HCT116 (cell line): ENCODE results near the gene SVEP1. TPM values are rescaled to one million over a fixed set of nuclear protein-coding genes. Genes with fewer than 3 reads are reported as not detected.

Experiments
- ATAC-seq: fragments of 200-7000 bp; cut with Tn5 transposase; 2 replicates; pipeline ENCODE4 v1.9.1; 2020; ENCODE audit warnings: mild to moderate bottlenecking, moderate library complexity
- BruUV-seq: library from RNA; stranded (reverse); fragments of 400-500 nt; replicated peaks from 2 replicates; lab custom pipeline; 2021; lab: Mats Ljungman, UMichigan
- CTCF ChIA-PET: fragments of 300-600 bp; sonication (Branson Sonifier 250); formaldehyde crosslinking; loops from one replicate; lab custom pipeline; 2021; ENCODE audit warnings: antibody characterized with exemption; lab: Charles Lee
- POLR2A ChIA-PET: fragments of 300-600, 350-600 bp; sonication (Branson Sonifier 250); formaldehyde crosslinking; loops from one replicate; lab custom pipeline; 2021; ENCODE audit warnings: antibody characterized with exemption; lab: Charles Lee
- RAD21 ChIA-PET, 2 experiments: fragments of 300-600 bp; sonication (Branson Sonifier 250); formaldehyde crosslinking; loops; one replicate each; lab custom pipeline; 2023; ENCODE audit warnings: low total read pairs in 2 of 2; ENCODE audit not compliant: uncharacterized antibody in 2 of 2, unreplicated experiment in 2 of 2, low non-redundant PET in 1 of 2; lab: Charles Lee
- DNase-seq: peaks from one replicate; pipeline ENCODE4 v3.0.0-alpha.2; 2010; ENCODE audit warnings: low read depth, low spot score
- H2AFZ ChIP-seq: fragments of 200-600 bp; shearing (Covaris generic), sonication (generic); 2 replicates; pipeline ENCODE4 v1.6.1; 2017; ENCODE audit warnings: low read depth, mixed run types, mixed read lengths, antibody characterized with exemption, low read length; ENCODE audit not compliant: poor library complexity, severe bottlenecking
- H3K27ac ChIP-seq: 2 replicates; pipeline ENCODE4 v1.5.1; 2012; ENCODE audit warnings: low read depth, low read length
- H3K27me3 ChIP-seq: fragments of 200-600 bp; sonication (generic); 2 replicates; pipeline ENCODE4 v1.6.1; 2016; ENCODE audit warnings: mixed run types, low read length, mixed read lengths; ENCODE audit not compliant: insufficient read depth
- H3K36me3 ChIP-seq, 2 experiments: fragments of 200-500 bp in 1 of 2; fragments of 200-600 bp in 1 of 2; sonication (Bioruptor generic) in 1 of 2; sonication (generic) in 1 of 2; 2 replicates each; pipeline versions ENCODE4 v1.5.1 to v1.6.1; 2014 to 2016; ENCODE audit warnings: low read length in 2 of 2, inconsistent platforms in 1 of 2, mixed read lengths in 1 of 2, mixed run types in 1 of 2; ENCODE audit not compliant: insufficient read depth in 2 of 2, control insufficient read depth in 1 of 2
- H3K4me1 ChIP-seq, 2 experiments: fragments of 200-600 bp in 1 of 2; sonication (generic) in 1 of 2; 2 replicates each; pipeline versions ENCODE4 v1.5.1 to v1.6.1; 2012 to 2017; ENCODE audit warnings: low read length in 2 of 2, inconsistent platforms in 1 of 2, mild to moderate bottlenecking in 1 of 2, mixed read lengths in 1 of 2, mixed run types in 1 of 2, moderate library complexity in 1 of 2; ENCODE audit not compliant: insufficient read depth in 2 of 2, control insufficient read depth in 1 of 2
- H3K4me2 ChIP-seq: fragments of 200-600 bp; sonication (generic); 2 replicates; pipeline ENCODE4 v1.6.1; 2017; ENCODE audit warnings: mixed run types, low read length, mixed read lengths
- H3K4me3 ChIP-seq, 2 experiments: fragments of 200-600 bp in 1 of 2; sonication (generic) in 1 of 2; replicated peaks in 1 of 2; 2 replicates each; pipeline ENCODE4 v1.5.1; 2011 to 2016; ENCODE audit warnings: low read length in 2 of 2, control low read depth in 1 of 2, low read depth in 1 of 2, mild to moderate bottlenecking in 1 of 2, mixed read lengths in 1 of 2, mixed run types in 1 of 2
- H3K79me2 ChIP-seq: fragments of 200-600 bp; sonication (generic); 2 replicates; pipeline ENCODE4 v1.6.1; 2017; ENCODE audit warnings: mild to moderate bottlenecking, mixed run types, low read length, moderate library complexity, mixed read lengths; ENCODE audit not compliant: insufficient read depth
- H3K9ac ChIP-seq: fragments of 200-600 bp; sonication (generic); 2 replicates; pipeline ENCODE4 v1.6.1; 2016; ENCODE audit warnings: low read length, mixed read lengths
- H3K9me2 ChIP-seq: fragments of 200-600 bp; sonication (generic), shearing (Covaris generic); 2 replicates; pipeline ENCODE4 v1.6.1; 2017; ENCODE audit warnings: mixed run types, mild to moderate bottlenecking, moderate library complexity; ENCODE audit not compliant: insufficient read depth
- H3K9me3 ChIP-seq, 2 experiments: fragments of 200-500 bp in 1 of 2; fragments of 200-600 bp in 1 of 2; sonication (Bioruptor generic) in 1 of 2; sonication (generic) in 1 of 2; 2 replicates each; pipeline ENCODE4 v1.6.1; 2014 to 2017; ENCODE audit warnings: low read length in 2 of 2, mixed read lengths in 2 of 2, inconsistent platforms in 1 of 2, low read depth in 1 of 2, mild to moderate bottlenecking in 1 of 2, mixed run types in 1 of 2, moderate library complexity in 1 of 2; ENCODE audit not compliant: control insufficient read depth in 1 of 2, insufficient read depth in 1 of 2
- H4K20me1 ChIP-seq: fragments of 200-600 bp; sonication (generic), shearing (Covaris generic); 2 replicates; pipeline ENCODE4 v1.6.1; 2017; ENCODE audit warnings: mixed run types, mild to moderate bottlenecking, moderate library complexity; ENCODE audit not compliant: insufficient read depth
- ATF3 ChIP-seq: IDR thresholded peaks from 2 replicates; pipeline ENCODE4 v1.6.1; 2012
- CBX3 ChIP-seq: IDR thresholded peaks from 2 replicates; pipeline ENCODE4 v1.6.1; 2012; ENCODE audit warnings: low read depth
- CEBPB ChIP-seq: IDR thresholded peaks from 2 replicates; pipeline ENCODE4 v1.6.1; 2012; ENCODE audit warnings: low read depth
- CTCF ChIP-seq, 3 experiments: fragments of 200-600 bp in 1 of 3; sonication (generic) in 1 of 3; IDR thresholded peaks in 2 of 3; conservative IDR thresholded peaks in 1 of 3; 2 replicates each; pipeline ENCODE4 v1.5.1; 2012 to 2017; ENCODE audit warnings: low read depth in 2 of 3, low read length in 2 of 3, antibody characterized with exemption in 1 of 3, borderline replicate concordance in 1 of 3, control low read depth in 1 of 3, mild to moderate bottlenecking in 1 of 3, mixed read lengths in 1 of 3, mixed run types in 1 of 3, moderate library complexity in 1 of 3; ENCODE audit not compliant: insufficient read depth in 1 of 3
- EZH2 ChIP-seq: fragments of 200-600 bp; sonication (generic); IDR thresholded peaks from 2 replicates; pipeline ENCODE4 v1.6.1; 2017; ENCODE audit warnings: antibody characterized with exemption, mixed run types
- POLR2AphosphoS5 ChIP-seq: IDR thresholded peaks from 2 replicates; pipeline ENCODE4 v1.6.1; 2011; ENCODE audit warnings: mild to moderate bottlenecking, low read depth, low read length, moderate library complexity
- SP1 ChIP-seq: IDR thresholded peaks from 2 replicates; pipeline ENCODE4 v1.6.1; 2012; ENCODE audit warnings: low read depth
- TCF7L2 ChIP-seq: IDR thresholded peaks from 2 replicates; pipeline ENCODE4 v1.7.0; 2011; ENCODE audit warnings: borderline replicate concordance, inconsistent platforms; ENCODE audit not compliant: insufficient read depth, insufficient read length; ENCODE audit errors: extremely low read depth
- ZNF274 ChIP-seq: fragments of 200-500 bp; sonication (Bioruptor generic); IDR thresholded peaks from 2 replicates; pipeline ENCODE4 v1.6.1; 2014; ENCODE audit warnings: mild to moderate bottlenecking, low read depth, low read length, inconsistent platforms
- intact Hi-C: fragments of 100-400 bp; cut with micrococcal nuclease; formaldehyde crosslinking; loops from 2 replicates; pipeline ENCODE4 v1.10.0; 2022
- total RNA-seq: library from RNA; stranded (reverse); gene quantifications from one replicate; pipeline ENCODE4 v1.2.1, GENCODE V29; 2021; ENCODE audit not compliant: unreplicated experiment
- TF ChIP-seq, protein P1 (sequence below): IDR thresholded peaks from 2 replicates; pipeline ENCODE4 v1.6.1; 2012; ENCODE audit warnings: low read depth
- TF ChIP-seq, protein P2 (sequence below): IDR thresholded peaks from 2 replicates; pipeline ENCODE4 v1.6.1; 2011; ENCODE audit warnings: mild to moderate bottlenecking, low read length, moderate library complexity; ENCODE audit not compliant: insufficient replicate concordance; ENCODE audit errors: extremely low read depth

The SVEP1 gene
- total RNA-seq, 1 experiment from 2014 or later, result 0.15 TPM

DNA sequence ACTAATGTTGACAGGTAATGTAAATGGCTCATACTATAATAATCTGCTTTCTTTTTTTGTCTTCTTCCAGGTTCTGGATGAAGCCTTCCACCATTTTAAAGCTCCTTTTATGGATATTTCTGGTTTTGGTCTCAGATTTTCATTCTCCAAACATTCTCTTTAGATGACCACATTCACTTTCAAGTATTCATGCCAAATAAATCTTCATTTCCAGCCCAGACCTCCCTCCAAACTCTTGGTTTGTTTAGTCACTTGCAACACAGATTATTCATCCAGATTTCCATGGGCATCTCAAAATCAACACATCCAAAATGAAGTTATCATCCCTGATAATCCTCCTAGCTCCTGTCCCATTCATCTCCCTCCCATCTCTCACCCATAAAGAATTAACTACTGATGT, 40.3 kb upstream of the SVEP1 start:
- no peaks in the 10 kb centered on the region for H3K36me3 ChIP-seq
- ATAC-seq (no peak), DNase-seq (no peak)
- no peak for TF ChIP-seq EZH2
- no peak for TF ChIP-seq ZNF274
- TF ChIP-seq CBX3, result no peak
- TF ChIP-seq, protein P1, sequence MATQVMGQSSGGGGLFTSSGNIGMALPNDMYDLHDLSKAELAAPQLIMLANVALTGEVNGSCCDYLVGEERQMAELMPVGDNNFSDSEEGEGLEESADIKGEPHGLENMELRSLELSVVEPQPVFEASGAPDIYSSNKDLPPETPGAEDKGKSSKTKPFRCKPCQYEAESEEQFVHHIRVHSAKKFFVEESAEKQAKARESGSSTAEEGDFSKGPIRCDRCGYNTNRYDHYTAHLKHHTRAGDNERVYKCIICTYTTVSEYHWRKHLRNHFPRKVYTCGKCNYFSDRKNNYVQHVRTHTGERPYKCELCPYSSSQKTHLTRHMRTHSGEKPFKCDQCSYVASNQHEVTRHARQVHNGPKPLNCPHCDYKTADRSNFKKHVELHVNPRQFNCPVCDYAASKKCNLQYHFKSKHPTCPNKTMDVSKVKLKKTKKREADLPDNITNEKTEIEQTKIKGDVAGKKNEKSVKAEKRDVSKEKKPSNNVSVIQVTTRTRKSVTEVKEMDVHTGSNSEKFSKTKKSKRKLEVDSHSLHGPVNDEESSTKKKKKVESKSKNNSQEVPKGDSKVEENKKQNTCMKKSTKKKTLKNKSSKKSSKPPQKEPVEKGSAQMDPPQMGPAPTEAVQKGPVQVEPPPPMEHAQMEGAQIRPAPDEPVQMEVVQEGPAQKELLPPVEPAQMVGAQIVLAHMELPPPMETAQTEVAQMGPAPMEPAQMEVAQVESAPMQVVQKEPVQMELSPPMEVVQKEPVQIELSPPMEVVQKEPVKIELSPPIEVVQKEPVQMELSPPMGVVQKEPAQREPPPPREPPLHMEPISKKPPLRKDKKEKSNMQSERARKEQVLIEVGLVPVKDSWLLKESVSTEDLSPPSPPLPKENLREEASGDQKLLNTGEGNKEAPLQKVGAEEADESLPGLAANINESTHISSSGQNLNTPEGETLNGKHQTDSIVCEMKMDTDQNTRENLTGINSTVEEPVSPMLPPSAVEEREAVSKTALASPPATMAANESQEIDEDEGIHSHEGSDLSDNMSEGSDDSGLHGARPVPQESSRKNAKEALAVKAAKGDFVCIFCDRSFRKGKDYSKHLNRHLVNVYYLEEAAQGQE, result no peak
- TF ChIP-seq CEBPB, result no peak
- TF ChIP-seq TCF7L2, result no peak
- POLR2A ChIA-PET, result no interaction called here
- no TSS peak for BruUV-seq
- no peak overlapping the region for H3K4me2 ChIP-seq
- no peaks in the 10 kb centered on the region for H4K20me1 ChIP-seq
- RAD21 ChIA-PET, result no interaction called here
- no peak overlapping the region for H3K4me3 ChIP-seq
- H3K4me1 ChIP-seq, result no peaks in the 10 kb centered on the region
- H3K79me2 ChIP-seq, result no peaks in the 10 kb centered on the region
- H3K27me3 ChIP-seq, result no peaks in the 10 kb centered on the region
- no peak overlapping the region for H3K27ac ChIP-seq
- CTCF ChIA-PET, result interaction anchor here (1.6 kb wide), 1 partner anchor 436 kb away, joined by 8 read pairs; no protein-coding TSS in a partner anchor
- intact Hi-C loops, result loop anchor here (5.0 kb wide), 1 partner anchor 677 kb away; no protein-coding TSS in a partner anchor
- H2AFZ ChIP-seq, result no peak overlapping the region
- H3K9ac ChIP-seq, result no peak overlapping the region
- no peaks in the 10 kb centered on the region for H3K9me2 ChIP-seq
- no peaks in the 10 kb centered on the region for H3K9me3 ChIP-seq

- ATAC-seq, result no peak
- H3K9ac ChIP-seq, result no peak overlapping the region
- H3K9me2 ChIP-seq, result no peaks in the 10 kb centered on the region
- ChIA-PET RAD21 (no interaction called here), CTCF (no interaction called here), POLR2A (no interaction called here)
- no TSS peak for BruUV-seq
- DNase-seq, result no peak
- no peaks in the 10 kb centered on the region for H3K27me3 ChIP-seq
- no peaks in the 10 kb centered on the region for H4K20me1 ChIP-seq
- intact Hi-C loops, result no loop called here
- H2AFZ ChIP-seq, result no peak overlapping the region
- H3K4me2 ChIP-seq, result no peak overlapping the region
- no peaks in the 10 kb centered on the region for H3K36me3 ChIP-seq
- no peak overlapping the region for H3K27ac ChIP-seq
- no peak overlapping the region for H3K4me3 ChIP-seq
- no peaks in the 10 kb centered on the region for H3K4me1 ChIP-seq
- H3K9me3 ChIP-seq, result no peaks in the 10 kb centered on the region
- no peaks in the 10 kb centered on the region for H3K79me2 ChIP-seq
- TF ChIP-seq CTCF (IDR thresholded peaks at IDR 0.05 in 2 of 3, conservative IDR thresholded peaks at IDR 0.05 in 1 of 3; ENCODE audit: borderline replicate concordance in 1 of 3, insufficient read depth in 1 of 3, low read depth in 2 of 3, low read length in 2 of 3) (no peak), POLR2AphosphoS5 (no peak), SP1 (no peak), EZH2 (no peak), ATF3 (no peak), TCF7L2 (no peak)
- TF ChIP-seq, protein P2, sequence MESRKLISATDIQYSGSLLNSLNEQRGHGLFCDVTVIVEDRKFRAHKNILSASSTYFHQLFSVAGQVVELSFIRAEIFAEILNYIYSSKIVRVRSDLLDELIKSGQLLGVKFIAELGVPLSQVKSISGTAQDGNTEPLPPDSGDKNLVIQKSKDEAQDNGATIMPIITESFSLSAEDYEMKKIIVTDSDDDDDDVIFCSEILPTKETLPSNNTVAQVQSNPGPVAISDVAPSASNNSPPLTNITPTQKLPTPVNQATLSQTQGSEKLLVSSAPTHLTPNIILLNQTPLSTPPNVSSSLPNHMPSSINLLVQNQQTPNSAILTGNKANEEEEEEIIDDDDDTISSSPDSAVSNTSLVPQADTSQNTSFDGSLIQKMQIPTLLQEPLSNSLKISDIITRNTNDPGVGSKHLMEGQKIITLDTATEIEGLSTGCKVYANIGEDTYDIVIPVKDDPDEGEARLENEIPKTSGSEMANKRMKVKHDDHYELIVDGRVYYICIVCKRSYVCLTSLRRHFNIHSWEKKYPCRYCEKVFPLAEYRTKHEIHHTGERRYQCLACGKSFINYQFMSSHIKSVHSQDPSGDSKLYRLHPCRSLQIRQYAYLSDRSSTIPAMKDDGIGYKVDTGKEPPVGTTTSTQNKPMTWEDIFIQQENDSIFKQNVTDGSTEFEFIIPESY, result no peak
These were observed 36.0 kb upstream of the SVEP1 start for GRCh38 chr9:110615498-110615897.
